Subcutaneous adipose tissue (tissue), 4 donors: Measurements from ENCODE around the gene CYP46A1. TPM values are rescaled to one million over a fixed set of nuclear protein-coding genes. Genes with fewer than 3 reads are reported as not detected.

Experiments
- total RNA-seq, 4 donors: library from RNA; depleted of rRNA; stranded (reverse); fragments of >200 nt; gene quantifications; one replicate each; pipeline ENCODE4 v1.1.0, GENCODE V29; 2016
- TF ChIP-seq, protein P1 (sequence below): fragments of 450-650 bp; IDR thresholded peaks from one replicate; pipeline ENCODE4 v1.5.1; 2016; ENCODE audit warnings: low read depth, mild to moderate bottlenecking, control low read depth, antibody characterized with exemption, moderate library complexity

CYP46A1 gene
- total RNA-seq, 4 donors from 2014 or later, result 0.82 to 2.1 (median 1.1) TPM

- TF ChIP-seq, protein P1, sequence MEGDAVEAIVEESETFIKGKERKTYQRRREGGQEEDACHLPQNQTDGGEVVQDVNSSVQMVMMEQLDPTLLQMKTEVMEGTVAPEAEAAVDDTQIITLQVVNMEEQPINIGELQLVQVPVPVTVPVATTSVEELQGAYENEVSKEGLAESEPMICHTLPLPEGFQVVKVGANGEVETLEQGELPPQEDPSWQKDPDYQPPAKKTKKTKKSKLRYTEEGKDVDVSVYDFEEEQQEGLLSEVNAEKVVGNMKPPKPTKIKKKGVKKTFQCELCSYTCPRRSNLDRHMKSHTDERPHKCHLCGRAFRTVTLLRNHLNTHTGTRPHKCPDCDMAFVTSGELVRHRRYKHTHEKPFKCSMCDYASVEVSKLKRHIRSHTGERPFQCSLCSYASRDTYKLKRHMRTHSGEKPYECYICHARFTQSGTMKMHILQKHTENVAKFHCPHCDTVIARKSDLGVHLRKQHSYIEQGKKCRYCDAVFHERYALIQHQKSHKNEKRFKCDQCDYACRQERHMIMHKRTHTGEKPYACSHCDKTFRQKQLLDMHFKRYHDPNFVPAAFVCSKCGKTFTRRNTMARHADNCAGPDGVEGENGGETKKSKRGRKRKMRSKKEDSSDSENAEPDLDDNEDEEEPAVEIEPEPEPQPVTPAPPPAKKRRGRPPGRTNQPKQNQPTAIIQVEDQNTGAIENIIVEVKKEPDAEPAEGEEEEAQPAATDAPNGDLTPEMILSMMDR, result no peak
Measured at GRCh38 chr14:99687284-99688209, 3.4 kb downstream of the CYP46A1 start.

DNA sequence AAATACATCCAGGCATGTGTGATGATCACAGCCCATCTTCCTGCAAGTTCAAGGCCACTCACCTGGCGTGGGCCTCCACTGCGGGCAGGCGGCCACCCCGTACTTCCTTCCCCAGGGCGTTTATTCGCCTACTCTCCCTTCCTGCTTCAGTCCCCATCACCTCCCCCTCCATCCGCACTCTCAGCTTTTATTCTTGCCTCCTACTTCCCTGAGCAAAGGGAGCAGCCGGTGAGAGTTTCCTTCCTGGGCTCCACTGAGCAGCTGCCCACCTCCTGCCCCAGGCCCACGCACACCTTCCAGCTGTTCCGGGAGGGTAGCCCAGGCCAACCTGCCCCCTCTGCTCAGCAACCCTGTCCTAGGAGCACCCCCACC is 4.1 kb downstream of the CYP46A1 start:
- TF ChIP-seq, protein P1, result no peak

DNA sequence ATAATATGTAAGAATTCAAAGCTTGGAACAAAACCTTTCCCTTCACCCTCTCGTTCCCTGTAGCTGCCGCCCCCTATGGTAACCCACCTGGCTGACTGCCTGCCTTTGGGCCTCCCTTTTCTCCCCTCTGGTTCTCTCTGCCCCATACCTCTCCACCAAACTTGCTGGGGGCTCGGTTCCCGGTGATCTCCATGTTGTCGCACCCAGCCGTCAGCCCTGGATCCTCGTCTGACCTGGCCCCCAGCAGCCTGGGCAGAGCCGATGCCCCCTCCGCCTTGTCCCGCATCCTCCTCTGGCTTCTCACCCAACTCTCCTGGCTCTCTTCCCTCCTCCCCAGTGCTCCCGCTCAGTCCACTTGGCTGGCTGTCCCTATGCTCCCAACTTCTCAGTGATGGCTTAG is 4.5 kb downstream of the CYP46A1 start:
- TF ChIP-seq, protein P1, result no peak

GRCh38 chr14:99689266-99690236 is 5.5 kb downstream of the CYP46A1 start:
- TF ChIP-seq, protein P1, result no peak

GRCh38 chr14:99690636-99691035 is 6.5 kb downstream of the CYP46A1 start:
- TF ChIP-seq, protein P1, result no peak

DNA sequence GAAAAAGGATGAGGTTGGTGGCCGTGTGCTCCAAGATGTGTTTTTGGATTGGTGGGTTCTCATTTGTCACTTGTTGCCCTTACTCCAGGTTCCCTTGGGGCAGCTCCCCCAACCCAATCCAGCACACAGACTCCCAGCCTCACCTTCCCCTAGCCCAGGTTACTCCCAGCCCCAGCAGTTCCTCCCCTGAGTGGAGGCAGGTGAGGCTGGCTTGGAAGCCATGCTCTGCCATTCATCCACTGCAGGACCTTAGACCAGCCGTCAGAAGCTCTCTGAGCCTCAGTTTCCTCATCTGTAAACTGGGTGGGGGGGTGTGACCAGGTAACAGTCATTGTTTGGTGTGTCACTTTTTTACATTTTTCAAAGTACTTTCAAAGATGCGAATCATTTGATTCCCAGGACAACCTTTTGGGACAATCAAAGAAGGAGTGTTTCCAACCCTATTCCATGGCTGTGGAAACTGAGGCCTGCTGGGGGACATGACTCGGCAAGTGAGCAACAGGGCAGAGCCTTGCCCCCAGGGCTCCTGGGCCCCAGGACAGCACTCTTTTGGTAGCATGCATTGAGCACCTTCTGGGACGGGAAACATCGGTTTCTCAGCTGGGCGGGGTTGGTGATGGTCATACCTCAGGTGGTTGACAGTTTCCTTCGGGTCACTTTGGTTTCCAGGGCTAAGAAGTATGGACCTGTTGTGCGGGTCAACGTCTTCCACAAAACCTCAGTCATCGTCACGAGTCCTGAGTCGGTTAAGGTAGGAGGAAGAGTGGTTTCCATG is 7.2 kb downstream of the CYP46A1 start:
- TF ChIP-seq, protein P1, result no peak
